Endothelial cell of umbilical vein (primary cell): ENCODE results near the gene MEGF11. TPM values are rescaled to one million over a fixed set of nuclear protein-coding genes. Genes with fewer than 3 reads are reported as not detected.

Experiments used
- BruUV-seq: library from RNA; stranded (reverse); fragments of 400-500 nt; replicated peaks from 2 replicates; lab custom pipeline; 2021; lab: Mats Ljungman, UMichigan
- CTCF ChIA-PET: fragments of 300-600, 350-600 bp; sonication (Branson Sonifier 250); formaldehyde crosslinking; loops from one replicate; lab custom pipeline; 2021; ENCODE audit warnings: antibody characterized with exemption, inconsistent platforms; lab: Charles Lee
- POLR2A ChIA-PET: fragments of 300-600, 350-600 bp; sonication (Branson Sonifier 250); formaldehyde crosslinking; loops from one replicate; lab custom pipeline; 2021; ENCODE audit warnings: antibody characterized with exemption, inconsistent platforms; lab: Charles Lee
- DNase-seq: peaks from one replicate; pipeline ENCODE4 v3.0.0-alpha.2; 2011; ENCODE audit warnings: low read depth, low spot score
- FAIRE-seq: peaks from 2 replicates; lab custom pipeline; 2011; peaks lifted over from hg19 to GRCh38; lab: Jason Lieb, UNC
- H2AFZ ChIP-seq: 2 replicates; pipeline ENCODE4 v1.6.0; 2012; ENCODE audit warnings: low read depth, low read length, control low read depth, inconsistent platforms
- H3K27ac ChIP-seq: 2 replicates; pipeline ENCODE4 v1.5.1; 2011; ENCODE audit warnings: low read depth, mild to moderate bottlenecking, control low read depth, low read length, moderate library complexity; ENCODE audit not compliant: insufficient read depth
- H3K27me3 ChIP-seq, 2 experiments: 2 replicates each; pipeline versions ENCODE4 v1.6.0 to v1.6.1; 2011; ENCODE audit warnings: low read length in 2 of 2, mixed read lengths in 1 of 2; ENCODE audit not compliant: control insufficient read depth in 2 of 2, insufficient read depth in 2 of 2
- H3K36me3 ChIP-seq, 2 experiments: 2 replicates in 1 of 2; 3 replicates in 1 of 2; pipeline ENCODE4 v1.5.1; 2011; ENCODE audit warnings: low read length in 2 of 2, mild to moderate bottlenecking in 1 of 2, moderate library complexity in 1 of 2; ENCODE audit not compliant: control insufficient read depth in 2 of 2, insufficient read depth in 2 of 2; ENCODE audit errors: extremely low read depth in 1 of 2
- H3K4me1 ChIP-seq: 3 replicates; pipeline ENCODE4 v1.5.1; 2011; ENCODE audit warnings: mild to moderate bottlenecking, low read length; ENCODE audit not compliant: control insufficient read depth, insufficient read depth; ENCODE audit errors: extremely low read depth
- H3K4me2 ChIP-seq: 2 replicates; pipeline ENCODE4 v1.6.1; 2011; ENCODE audit warnings: low read length, control low read depth, mixed read lengths; ENCODE audit not compliant: insufficient read depth
- H3K4me3 ChIP-seq, 3 experiments: fragments of 200-600 bp in 1 of 3; sonication (generic), shearing (Covaris generic) in 1 of 3; replicated peaks in 1 of 3; 2 replicates each; pipeline ENCODE4 v1.5.1; 2011 to 2016; ENCODE audit warnings: control low read depth in 3 of 3, low read length in 3 of 3, mild to moderate bottlenecking in 2 of 3, inconsistent platforms in 1 of 3, low read depth in 1 of 3, moderate library complexity in 1 of 3; ENCODE audit not compliant: insufficient read depth in 1 of 3
- H3K79me2 ChIP-seq: 2 replicates; pipeline ENCODE4 v1.6.0; 2012; ENCODE audit warnings: low read length, inconsistent platforms; ENCODE audit not compliant: control insufficient read depth, insufficient read depth
- H3K9ac ChIP-seq: replicated peaks from 2 replicates; pipeline ENCODE3; 2011; ENCODE audit warnings: low read length, control low read depth; ENCODE audit not compliant: insufficient read depth; ENCODE audit errors: extremely low read depth
- H3K9me1 ChIP-seq: replicated peaks from 3 replicates; pipeline ENCODE4 v1.6.0; 2011; ENCODE audit warnings: mild to moderate bottlenecking, low read length; ENCODE audit not compliant: control insufficient read depth, insufficient read depth; ENCODE audit errors: extremely low read depth
- H3K9me3 ChIP-seq: replicated peaks from 2 replicates; pipeline ENCODE4 v1.5.1; 2012; ENCODE audit warnings: low read length, inconsistent platforms; ENCODE audit not compliant: control insufficient read depth, insufficient read depth
- H4K20me1 ChIP-seq: replicated peaks from 2 replicates; pipeline ENCODE3; 2011; ENCODE audit warnings: mild to moderate bottlenecking, low read length; ENCODE audit not compliant: control insufficient read depth, insufficient read depth; ENCODE audit errors: extremely low read depth
- CTCF ChIP-seq, 2 donors: IDR thresholded peaks; 1 replicate in 1 of 2; 2 replicates in 1 of 2; pipeline ENCODE4 v1.5.1; 2011; ENCODE audit warnings: low read length in 2 of 2, mild to moderate bottlenecking in 2 of 2, moderate library complexity in 2 of 2, control low read depth in 1 of 2, inconsistent platforms in 1 of 2, low read depth in 1 of 2; ENCODE audit not compliant: insufficient read depth in 1 of 2; ENCODE audit errors: extremely low read depth in 1 of 2
- EZH2 ChIP-seq: IDR thresholded peaks from 2 replicates; pipeline ENCODE4 v1.6.1; 2012; ENCODE audit warnings: borderline replicate concordance, low read depth, mild to moderate bottlenecking, moderate library complexity, low read length, inconsistent platforms; ENCODE audit not compliant: severe bottlenecking
- JUN ChIP-seq: IDR thresholded peaks from 2 replicates; pipeline ENCODE4 v1.6.1; 2011; ENCODE audit warnings: borderline replicate concordance, low read depth; ENCODE audit not compliant: insufficient read length, insufficient read depth
- MAX ChIP-seq: IDR thresholded peaks from 2 replicates; pipeline ENCODE4 v1.6.1; 2011; ENCODE audit not compliant: insufficient read depth, insufficient read length
- MYC ChIP-seq: IDR thresholded peaks from one replicate; pipeline ENCODE4 v1.6.1; 2011; ENCODE audit warnings: mild to moderate bottlenecking, low read depth, low read length
- POLR2A ChIP-seq: IDR thresholded peaks from 2 replicates; pipeline ENCODE4 v1.6.1; 2012; ENCODE audit warnings: low read depth, mild to moderate bottlenecking, control low read depth, low read length
- POLR2AphosphoS5 ChIP-seq: IDR thresholded peaks from 2 replicates; pipeline ENCODE4 v1.6.1; 2012; ENCODE audit warnings: low read depth, mild to moderate bottlenecking, control low read depth, low read length, moderate library complexity; ENCODE audit not compliant: insufficient read depth
- dilution Hi-C: fragments of 300-500 bp; cut with MboI; formaldehyde crosslinking; loops from one replicate; pipeline ENCODE4 v1.15.0; 2019; ENCODE audit warnings: low sequenced_read_pairs; ENCODE audit not compliant: extremely low pct_ligation_motif_present
- intact Hi-C: fragments of 100-400 bp; cut with micrococcal nuclease; formaldehyde crosslinking; loops from one replicate; pipeline ENCODE4 v1.10.0; 2022
- polyA plus RNA-seq, 4 experiments: library from polyadenylated mRNA; depleted of rRNA in 3 of 4; stranded (reverse) in 3 of 4; unstranded in 1 of 4; fragments of >200 nt; gene quantifications; 2 replicates each; pipeline versions ENCODE4 v1.2.1 to v1.2.3, GENCODE V29; 2011 to 2012; ENCODE audit warnings: missing spikeins in 1 of 4
- total RNA-seq: library from RNA; stranded (reverse); gene quantifications from 2 replicates; pipeline ENCODE4 v1.2.3, GENCODE V29; 2021

The MEGF11 gene
- total and polyA plus RNA-seq, 2 donors (not counting 3 experiments of a cell fraction or from before 2014, with no cell fraction given), result not detected

GRCh38 chr15:65937476-65937875 is 316.1 kb downstream of the MEGF11 start:
- Histone ChIP-seq H3K27ac (no peak overlapping the region), H3K79me2 (no peaks in the 10 kb centered on the region), H3K9me3 (no peaks in the 10 kb centered on the region), H3K9ac (no peak overlapping the region), H3K4me1 (peaks cover 16% of the 10 kb centered on the region), H3K36me3 (no peaks in the 10 kb centered on the region), H4K20me1 (no peaks in the 10 kb centered on the region), H3K9me1 (no peaks in the 10 kb centered on the region), H3K27me3 (no peaks in the 10 kb centered on the region), H3K4me3 (no peak overlapping the region), H3K4me2 (no peak overlapping the region), H2AFZ (no peak overlapping the region)
- dilution Hi-C loops (no loop called here), intact Hi-C loops (no loop called here)
- TF ChIP-seq JUN (no peak), CTCF (IDR thresholded peaks at IDR 0.05; ENCODE audit: extremely low read depth in 1 of 2, insufficient read depth in 1 of 2, low read depth in 1 of 2, low read length in 2 of 2) (no peak), POLR2AphosphoS5 (no peak), MYC (no peak), POLR2A (no peak), EZH2 (no peak), MAX (no peak)
- DNase-seq, result peak; percentile 11
- ChIA-PET POLR2A (no interaction called here), CTCF (interaction anchor here (1.4 kb wide), 1 partner anchor 8 kb away, joined by 3 read pairs; no protein-coding TSS in a partner anchor)
- BruUV-seq, result no TSS peak
- no peak for FAIRE-seq
